WTC11 (cell line): ENCODE measurements around the gene KLHDC9. TPM values are rescaled to one million over a fixed set of nuclear protein-coding genes. Genes with fewer than 3 reads are reported as not detected.

Experiments
- ATF1 ChIP-seq: sonication (generic); formaldehyde crosslinking; IDR thresholded peaks from 2 replicates; pipeline ENCODE4 v1.8.1; 2023; ENCODE audit warnings: mild to moderate bottlenecking, moderate library complexity, missing genetic modification reagents
- CREB1 ChIP-seq: sonication (generic); formaldehyde crosslinking; IDR thresholded peaks from 2 replicates; pipeline ENCODE4 v1.8.0; 2023; ENCODE audit warnings: mild to moderate bottlenecking, missing genetic modification reagents
- CREM ChIP-seq: sonication (generic); formaldehyde crosslinking; IDR thresholded peaks from 2 replicates; pipeline ENCODE4 v1.8.1; 2022; ENCODE audit warnings: mild to moderate bottlenecking, missing genetic modification reagents, moderate library complexity
- ETV6 ChIP-seq: sonication (generic); formaldehyde crosslinking; IDR thresholded peaks from 2 replicates; pipeline ENCODE4 v1.8.1; 2022; ENCODE audit warnings: mild to moderate bottlenecking, missing genetic modification reagents
- GABPB1 ChIP-seq: sonication (generic); formaldehyde crosslinking; IDR thresholded peaks from 2 replicates; pipeline ENCODE4 v1.8.1; 2023; ENCODE audit warnings: mild to moderate bottlenecking, missing genetic modification reagents
- GRHL2 ChIP-seq: fragments of 250-450 bp; sonication (Bioruptor Pico); IDR thresholded peaks from 2 replicates; pipeline ENCODE4 v1.8.0; 2022; ENCODE audit warnings: mild to moderate bottlenecking, moderate library complexity; ENCODE audit not compliant: insufficient replicate concordance, severe bottlenecking
- GTF2I ChIP-seq: fragments of 250-450 bp; sonication (Bioruptor Pico); conservative IDR thresholded peaks from 2 replicates; pipeline ENCODE4 v1.4.0; 2021; ENCODE audit warnings: mild to moderate bottlenecking
- KAT7 ChIP-seq: sonication (generic); formaldehyde crosslinking; IDR thresholded peaks from 2 replicates; pipeline ENCODE4 v1.8.1; 2023; ENCODE audit warnings: missing genetic modification reagents, mild to moderate bottlenecking, borderline replicate concordance
- SMAD4 ChIP-seq: sonication (generic); formaldehyde crosslinking; IDR thresholded peaks from 2 replicates; pipeline ENCODE4 v1.8.0; 2022; ENCODE audit warnings: mild to moderate bottlenecking, missing genetic modification reagents
- ZNF121 ChIP-seq: sonication (generic); formaldehyde crosslinking; IDR thresholded peaks from 2 replicates; pipeline ENCODE4 v1.8.0; 2023; ENCODE audit warnings: missing genetic modification reagents
- ZNF671 ChIP-seq: fragments of 250-450 bp; sonication (Bioruptor Pico); IDR thresholded peaks from 2 replicates; pipeline ENCODE4 v1.8.0; 2021; ENCODE audit warnings: mild to moderate bottlenecking
- total RNA-seq: library from RNA; stranded (reverse); gene quantifications from 3 replicates; pipeline ENCODE4 v1.2.3, GENCODE V29; 2021
- TF ChIP-seq, protein P1 (sequence below): sonication (generic); formaldehyde crosslinking; conservative IDR thresholded peaks from 2 replicates; pipeline ENCODE4 v1.8.1; 2022; ENCODE audit warnings: mild to moderate bottlenecking, missing genetic modification reagents
- TF ChIP-seq, protein P2 (sequence below): sonication (generic); formaldehyde crosslinking; IDR thresholded peaks from 2 replicates; pipeline ENCODE4 v1.8.0; 2022; ENCODE audit warnings: mild to moderate bottlenecking, missing genetic modification reagents
- TF ChIP-seq, protein P3 (sequence below): sonication (generic); formaldehyde crosslinking; IDR thresholded peaks from 2 replicates; pipeline ENCODE4 v1.8.0; 2022; ENCODE audit warnings: mild to moderate bottlenecking, missing genetic modification reagents
- TF ChIP-seq, protein P4 (sequence below): sonication (generic); formaldehyde crosslinking; IDR thresholded peaks from 2 replicates; pipeline ENCODE4 v1.8.1; 2022; ENCODE audit warnings: missing genetic modification reagents, borderline replicate concordance
- TF ChIP-seq, protein P5 (sequence below): sonication (generic); formaldehyde crosslinking; IDR thresholded peaks from 2 replicates; pipeline ENCODE4 v1.8.1; 2023; ENCODE audit warnings: mild to moderate bottlenecking, missing genetic modification reagents, moderate library complexity
- TF ChIP-seq, protein P6 (sequence below): sonication (generic); formaldehyde crosslinking; conservative IDR thresholded peaks from 2 replicates; pipeline ENCODE4 v1.8.1; 2023; ENCODE audit warnings: mild to moderate bottlenecking, low read depth, missing genetic modification reagents, moderate library complexity
- TF ChIP-seq, protein P7 (sequence below): fragments of 250-450 bp; sonication (Bioruptor Pico); IDR thresholded peaks from 2 replicates; pipeline ENCODE4 v1.9.0; 2021; ENCODE audit warnings: moderate library complexity, mild to moderate bottlenecking, inconsistent platforms, borderline replicate concordance
- TF ChIP-seq, protein P8 (sequence below): sonication (generic); formaldehyde crosslinking; IDR thresholded peaks from 2 replicates; pipeline ENCODE4 v1.8.1; 2023; ENCODE audit warnings: mild to moderate bottlenecking, moderate library complexity, missing genetic modification reagents

The KLHDC9 gene
- total RNA-seq, 1 experiment from 2014 or later: 5.8 TPM

DNA sequence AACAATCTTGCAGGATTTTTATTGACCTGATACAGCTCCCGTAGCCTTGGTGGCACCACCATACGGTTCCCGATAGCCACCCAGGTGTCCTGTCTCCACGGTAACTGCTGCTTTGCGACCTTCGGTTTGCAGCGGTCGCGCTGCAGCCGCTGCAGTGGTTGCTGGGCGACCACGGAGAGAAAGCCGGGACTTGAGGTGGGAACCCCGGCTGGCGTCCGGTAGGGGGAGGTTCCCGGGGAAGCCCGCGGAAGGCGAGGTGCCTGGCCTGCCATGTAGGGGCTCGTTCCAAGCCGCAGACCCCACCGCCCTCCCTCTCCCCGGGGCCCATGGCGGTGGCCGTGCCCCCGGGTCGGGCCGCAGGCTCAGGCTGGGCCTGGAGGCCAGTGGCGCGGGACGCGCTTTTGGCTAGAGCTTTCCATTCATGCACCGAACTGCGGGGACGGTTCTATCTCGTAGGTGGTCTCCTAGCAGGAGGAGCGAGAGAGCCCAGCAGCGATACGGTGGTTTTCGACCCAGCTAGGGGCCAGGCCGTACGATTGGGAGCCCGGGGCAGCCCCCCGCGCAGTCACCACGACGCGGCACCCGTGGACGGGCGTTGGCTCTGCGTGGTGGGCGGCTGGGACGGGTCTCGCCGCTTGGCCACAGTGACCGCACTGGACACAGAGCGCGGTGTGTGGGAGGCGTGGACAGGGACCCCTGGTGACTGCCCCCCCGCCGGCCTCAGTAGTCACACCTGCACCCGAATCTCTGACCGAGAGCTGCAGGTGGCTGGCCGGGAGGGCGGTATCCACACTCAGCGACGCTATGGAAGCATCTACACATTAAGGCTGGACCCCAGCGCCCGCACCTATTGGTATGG is at the start of gene KLHDC9 (continued):
- TF ChIP-seq, protein P1, sequence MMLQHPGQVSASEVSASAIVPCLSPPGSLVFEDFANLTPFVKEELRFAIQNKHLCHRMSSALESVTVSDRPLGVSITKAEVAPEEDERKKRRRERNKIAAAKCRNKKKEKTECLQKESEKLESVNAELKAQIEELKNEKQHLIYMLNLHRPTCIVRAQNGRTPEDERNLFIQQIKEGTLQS (CRISPR knock-in tag): no peak
- TF ChIP-seq SMAD4 (CRISPR knock-in tag): no peak
- 0 out of 2 replicates have a peak, but pooled peaks have one; percentile 53 for TF ChIP-seq ETV6 (CRISPR knock-in tag)
- TF ChIP-seq, protein P2, sequence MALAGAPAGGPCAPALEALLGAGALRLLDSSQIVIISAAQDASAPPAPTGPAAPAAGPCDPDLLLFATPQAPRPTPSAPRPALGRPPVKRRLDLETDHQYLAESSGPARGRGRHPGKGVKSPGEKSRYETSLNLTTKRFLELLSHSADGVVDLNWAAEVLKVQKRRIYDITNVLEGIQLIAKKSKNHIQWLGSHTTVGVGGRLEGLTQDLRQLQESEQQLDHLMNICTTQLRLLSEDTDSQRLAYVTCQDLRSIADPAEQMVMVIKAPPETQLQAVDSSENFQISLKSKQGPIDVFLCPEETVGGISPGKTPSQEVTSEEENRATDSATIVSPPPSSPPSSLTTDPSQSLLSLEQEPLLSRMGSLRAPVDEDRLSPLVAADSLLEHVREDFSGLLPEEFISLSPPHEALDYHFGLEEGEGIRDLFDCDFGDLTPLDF: no peak
- no peak for TF ChIP-seq ZNF121 (CRISPR knock-in tag)
- TF ChIP-seq, protein P3, sequence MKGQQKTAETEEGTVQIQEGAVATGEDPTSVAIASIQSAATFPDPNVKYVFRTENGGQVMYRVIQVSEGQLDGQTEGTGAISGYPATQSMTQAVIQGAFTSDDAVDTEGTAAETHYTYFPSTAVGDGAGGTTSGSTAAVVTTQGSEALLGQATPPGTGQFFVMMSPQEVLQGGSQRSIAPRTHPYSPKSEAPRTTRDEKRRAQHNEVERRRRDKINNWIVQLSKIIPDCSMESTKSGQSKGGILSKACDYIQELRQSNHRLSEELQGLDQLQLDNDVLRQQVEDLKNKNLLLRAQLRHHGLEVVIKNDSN (CRISPR knock-in tag): peak; percentile 39; the same call in 1 of the 2 replicates
- TF ChIP-seq, protein P4, sequence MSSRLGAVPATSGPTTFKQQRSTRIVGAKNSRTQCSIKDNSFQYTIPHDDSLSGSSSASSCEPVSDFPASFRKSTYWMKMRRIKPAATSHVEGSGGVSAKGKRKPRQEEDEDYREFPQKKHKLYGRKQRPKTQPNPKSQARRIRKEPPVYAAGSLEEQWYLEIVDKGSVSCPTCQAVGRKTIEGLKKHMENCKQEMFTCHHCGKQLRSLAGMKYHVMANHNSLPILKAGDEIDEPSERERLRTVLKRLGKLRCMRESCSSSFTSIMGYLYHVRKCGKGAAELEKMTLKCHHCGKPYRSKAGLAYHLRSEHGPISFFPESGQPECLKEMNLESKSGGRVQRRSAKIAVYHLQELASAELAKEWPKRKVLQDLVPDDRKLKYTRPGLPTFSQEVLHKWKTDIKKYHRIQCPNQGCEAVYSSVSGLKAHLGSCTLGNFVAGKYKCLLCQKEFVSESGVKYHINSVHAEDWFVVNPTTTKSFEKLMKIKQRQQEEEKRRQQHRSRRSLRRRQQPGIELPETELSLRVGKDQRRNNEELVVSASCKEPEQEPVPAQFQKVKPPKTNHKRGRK: no peak
- TF ChIP-seq CREB1 (CRISPR knock-in tag): no peak
- TF ChIP-seq GABPB1 (CRISPR knock-in tag): no peak
- TF ChIP-seq, protein P5, sequence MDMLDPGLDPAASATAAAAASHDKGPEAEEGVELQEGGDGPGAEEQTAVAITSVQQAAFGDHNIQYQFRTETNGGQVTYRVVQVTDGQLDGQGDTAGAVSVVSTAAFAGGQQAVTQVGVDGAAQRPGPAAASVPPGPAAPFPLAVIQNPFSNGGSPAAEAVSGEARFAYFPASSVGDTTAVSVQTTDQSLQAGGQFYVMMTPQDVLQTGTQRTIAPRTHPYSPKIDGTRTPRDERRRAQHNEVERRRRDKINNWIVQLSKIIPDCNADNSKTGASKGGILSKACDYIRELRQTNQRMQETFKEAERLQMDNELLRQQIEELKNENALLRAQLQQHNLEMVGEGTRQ (CRISPR knock-in tag): 0 out of 2 replicates have a peak, but pooled peaks have one; percentile 8
- no peak for TF ChIP-seq ZNF671
- TF ChIP-seq, protein P6, sequence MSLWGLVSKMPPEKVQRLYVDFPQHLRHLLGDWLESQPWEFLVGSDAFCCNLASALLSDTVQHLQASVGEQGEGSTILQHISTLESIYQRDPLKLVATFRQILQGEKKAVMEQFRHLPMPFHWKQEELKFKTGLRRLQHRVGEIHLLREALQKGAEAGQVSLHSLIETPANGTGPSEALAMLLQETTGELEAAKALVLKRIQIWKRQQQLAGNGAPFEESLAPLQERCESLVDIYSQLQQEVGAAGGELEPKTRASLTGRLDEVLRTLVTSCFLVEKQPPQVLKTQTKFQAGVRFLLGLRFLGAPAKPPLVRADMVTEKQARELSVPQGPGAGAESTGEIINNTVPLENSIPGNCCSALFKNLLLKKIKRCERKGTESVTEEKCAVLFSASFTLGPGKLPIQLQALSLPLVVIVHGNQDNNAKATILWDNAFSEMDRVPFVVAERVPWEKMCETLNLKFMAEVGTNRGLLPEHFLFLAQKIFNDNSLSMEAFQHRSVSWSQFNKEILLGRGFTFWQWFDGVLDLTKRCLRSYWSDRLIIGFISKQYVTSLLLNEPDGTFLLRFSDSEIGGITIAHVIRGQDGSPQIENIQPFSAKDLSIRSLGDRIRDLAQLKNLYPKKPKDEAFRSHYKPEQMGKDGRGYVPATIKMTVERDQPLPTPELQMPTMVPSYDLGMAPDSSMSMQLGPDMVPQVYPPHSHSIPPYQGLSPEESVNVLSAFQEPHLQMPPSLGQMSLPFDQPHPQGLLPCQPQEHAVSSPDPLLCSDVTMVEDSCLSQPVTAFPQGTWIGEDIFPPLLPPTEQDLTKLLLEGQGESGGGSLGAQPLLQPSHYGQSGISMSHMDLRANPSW (CRISPR knock-in tag): no peak
- TF ChIP-seq CREM (CRISPR knock-in tag): no peak
- TF ChIP-seq, protein P7, sequence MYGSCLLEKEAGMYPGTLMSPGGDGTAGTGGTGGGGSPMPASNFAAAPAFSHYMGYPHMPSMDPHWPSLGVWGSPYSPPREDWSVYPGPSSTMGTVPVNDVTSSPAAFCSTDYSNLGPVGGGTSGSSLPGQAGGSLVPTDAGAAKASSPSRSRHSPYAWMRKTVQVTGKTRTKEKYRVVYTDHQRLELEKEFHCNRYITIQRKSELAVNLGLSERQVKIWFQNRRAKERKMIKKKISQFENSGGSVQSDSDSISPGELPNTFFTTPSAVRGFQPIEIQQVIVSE (CRISPR knock-in tag): no peak
- TF ChIP-seq, protein P8, sequence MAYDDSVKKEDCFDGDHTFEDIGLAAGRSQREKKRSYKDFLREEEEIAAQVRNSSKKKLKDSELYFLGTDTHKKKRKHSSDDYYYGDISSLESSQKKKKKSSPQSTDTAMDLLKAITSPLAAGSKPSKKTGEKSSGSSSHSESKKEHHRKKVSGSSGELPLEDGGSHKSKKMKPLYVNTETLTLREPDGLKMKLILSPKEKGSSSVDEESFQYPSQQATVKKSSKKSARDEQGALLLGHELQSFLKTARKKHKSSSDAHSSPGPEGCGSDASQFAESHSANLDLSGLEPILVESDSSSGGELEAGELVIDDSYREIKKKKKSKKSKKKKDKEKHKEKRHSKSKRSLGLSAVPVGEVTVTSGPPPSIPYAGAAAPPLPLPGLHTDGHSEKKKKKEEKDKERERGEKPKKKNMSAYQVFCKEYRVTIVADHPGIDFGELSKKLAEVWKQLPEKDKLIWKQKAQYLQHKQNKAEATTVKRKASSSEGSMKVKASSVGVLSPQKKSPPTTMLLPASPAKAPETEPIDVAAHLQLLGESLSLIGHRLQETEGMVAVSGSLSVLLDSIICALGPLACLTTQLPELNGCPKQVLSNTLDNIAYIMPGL (CRISPR knock-in tag): no peak
- TF ChIP-seq GTF2I (CRISPR knock-in tag): no peak
- no peak for TF ChIP-seq GRHL2 (CRISPR knock-in tag)
- 0 out of 2 replicates have a peak, but pooled peaks have one; percentile 53 for TF ChIP-seq ATF1 (CRISPR knock-in tag)
- no peak for TF ChIP-seq KAT7 (CRISPR knock-in tag)
